Transverse colon (tissue), 4 donors: ENCODE data around the gene MYO18B. TPM values are rescaled to one million over a fixed set of nuclear protein-coding genes. Genes with fewer than 3 reads are reported as not detected.

ENCODE experiments used
- DNase-seq: peaks from one replicate; pipeline ENCODE4 v3.0.0-alpha.2; 2019
- H3K27ac ChIP-seq, 4 donors: fragments of 200-600 bp; sonication (generic); 2 replicates each; pipeline ENCODE4 v1.5.1; 2016 to 2018; ENCODE audit warnings: inconsistent platforms in 4 of 4
- H3K27me3 ChIP-seq: fragments of 200-600 bp; sonication (generic); 2 replicates; pipeline ENCODE4 v1.5.1; 2017; ENCODE audit warnings: inconsistent platforms
- H3K36me3 ChIP-seq, 4 donors: fragments of 200-600 bp; sonication (generic); 2 replicates each; pipeline ENCODE4 v1.5.1; 2017 to 2019; ENCODE audit warnings: inconsistent platforms in 4 of 4
- H3K4me1 ChIP-seq, 4 donors: fragments of 200-600 bp; sonication (generic); 2 replicates each; pipeline ENCODE4 v1.5.1; 2017 to 2020; ENCODE audit warnings: inconsistent platforms in 4 of 4
- H3K4me3 ChIP-seq, 4 donors: fragments of 200-600 bp; sonication (generic); 1 replicate in 1 of 4; 2 replicates in 3 of 4; pipeline versions ENCODE4 v1.5.1 to v1.6.1; 2017 to 2019; ENCODE audit warnings: inconsistent platforms in 4 of 4
- H3K9me3 ChIP-seq, 2 donors: fragments of 200-600 bp; sonication (generic); 2 replicates each; pipeline ENCODE4 v1.5.1; 2017 to 2019; ENCODE audit warnings: inconsistent platforms in 2 of 2
- CTCF ChIP-seq, 5 experiments: fragments of 200-600 bp in 3 of 5; fragments of 450-650 bp in 2 of 5; sonication (generic) in 3 of 5; IDR thresholded peaks; 1 replicate in 2 of 5; 2 replicates in 3 of 5; pipeline ENCODE4 v1.5.1; 2016 to 2017; ENCODE audit warnings: antibody characterized with exemption in 5 of 5, inconsistent platforms in 3 of 5, mild to moderate bottlenecking in 2 of 5, moderate library complexity in 1 of 5
- EP300 ChIP-seq: sonication (generic); formaldehyde crosslinking; IDR thresholded peaks from one replicate; pipeline ENCODE4 v1.6.1; 2017; ENCODE audit warnings: antibody characterized with exemption, low read depth
- POLR2A ChIP-seq: fragments of 450-650 bp; IDR thresholded peaks from one replicate; pipeline ENCODE4 v1.6.1; 2016; ENCODE audit warnings: antibody characterized with exemption, mild to moderate bottlenecking, moderate library complexity
- POLR2AphosphoS5 ChIP-seq, 3 donors: sonication (generic); formaldehyde crosslinking; IDR thresholded peaks; one replicate each; pipeline ENCODE4 v1.6.1; 2016; ENCODE audit warnings: antibody characterized with exemption in 3 of 3
- whole genome bisulfite sequencing, 2 donors: methylation state at CpG; one replicate each; pipeline ENCODE4 v1.1.5; 2018; ENCODE audit warnings: low coverage in 1 of 2; 5-methylcytosine and 5-hydroxymethylcytosine counted together
- in situ Hi-C, 4 donors: fragments of 200-750 bp; cut with MboI; loops; one replicate each; pipeline versions ENCODE4 v1.15.0 to v1.15.1; 2017; ENCODE audit warnings: low sequenced_read_pairs in 3 of 4, low pct_ligation_motif_present in 1 of 4, low pct_unique_long_range_greater_than_20kb in 1 of 4
- intact Hi-C: fragments of 100-400 bp; cut with DNase I; formaldehyde crosslinking; loops from one replicate; pipeline ENCODE4 v1.15.1; 2023; ENCODE audit warnings: low total_unique reads
- total RNA-seq, 4 donors: library from RNA; depleted of rRNA; stranded (reverse); fragments of >200 nt; gene quantifications; one replicate each; pipeline ENCODE4 v1.1.0, GENCODE V29; 2016

The MYO18B gene
- total RNA-seq, 4 donors from 2014 or later = 0.27 TPM; not detected in 3

GRCh38 chr22:25896098-25896497, 154.1 kb downstream of the MYO18B start:
- Histone ChIP-seq H3K4me1 (no peaks in the 10 kb centered on the region), H3K36me3 (no peaks in the 10 kb centered on the region), H3K4me3 (no peak overlapping the region), H3K27ac (no peak overlapping the region), H3K27me3 (peaks cover 6% of the 10 kb centered on the region), H3K9me3 (no peaks in the 10 kb centered on the region)
- in situ Hi-C loops (loop anchor here in 1 of 4 donors (25.0 kb wide), 1 partner anchor 441 kb away; no protein-coding TSS in a partner anchor), intact Hi-C loops (no loop called here)
- 62 to 81% methylated on average over 3 to 4 of the region's 4 CpGs for WGBS, 2 donors
- DNase-seq = no peak
- TF ChIP-seq CTCF (IDR thresholded peaks at IDR 0.05) = no peak
- no peak for TF ChIP-seq EP300
- no peak for TF ChIP-seq POLR2A
- no peak for TF ChIP-seq POLR2AphosphoS5 (IDR thresholded peaks at IDR 0.05)

GRCh38 chr22:25896592-25896991, 154.6 kb downstream of the MYO18B start:
- Histone ChIP-seq H3K4me1 (no peaks in the 10 kb centered on the region), H3K27me3 (peaks cover 6% of the 10 kb centered on the region), H3K27ac (no peak overlapping the region), H3K9me3 (no peaks in the 10 kb centered on the region), H3K4me3 (no peak overlapping the region), H3K36me3 (no peaks in the 10 kb centered on the region)
- TF ChIP-seq EP300 = no peak
- no peak for TF ChIP-seq CTCF (IDR thresholded peaks at IDR 0.05)
- no peak for TF ChIP-seq POLR2A
- no peak for TF ChIP-seq POLR2AphosphoS5 (IDR thresholded peaks at IDR 0.05)
- in situ Hi-C loops = loop anchor here in 1 of 4 donors (25.0 kb wide), 1 partner anchor 441 kb away; no protein-coding TSS in a partner anchor
- 75 to 78% methylated on average over 2 of the region's 2 CpGs for WGBS, 2 donors
- intact Hi-C loops = no loop called here
- DNase-seq = no peak

GRCh38 chr22:25898707-25899365, 156.8 kb downstream of the MYO18B start:
- 73 to 87% methylated on average over 3 to 11 of the region's 11 CpGs for WGBS, 2 donors
- in situ Hi-C loops = loop anchor here in 1 of 4 donors (25.0 kb wide), 1 partner anchor 438 kb away; no protein-coding TSS in a partner anchor
- intact Hi-C loops = no loop called here

GRCh38 chr22:25899566-25899965, 157.6 kb downstream of the MYO18B start:
- no peaks in the 10 kb centered on the region for H3K9me3 ChIP-seq
- no peaks in the 10 kb centered on the region for H3K4me1 ChIP-seq
- in situ Hi-C loops = loop anchor here in 1 of 4 donors (25.0 kb wide), 1 partner anchor 438 kb away; no protein-coding TSS in a partner anchor
- H3K36me3 ChIP-seq = no peaks in the 10 kb centered on the region
- TF ChIP-seq EP300 = no peak
- no peak for TF ChIP-seq CTCF (IDR thresholded peaks at IDR 0.05)
- no peak for TF ChIP-seq POLR2AphosphoS5 (IDR thresholded peaks at IDR 0.05)
- TF ChIP-seq POLR2A = no peak
- 75 to 88% methylated on average over 1 of the region's 1 CpG for WGBS, 2 donors
- H3K4me3 ChIP-seq = no peak overlapping the region
- H3K27ac ChIP-seq = no peak overlapping the region
- DNase-seq = no peak
- intact Hi-C loops = no loop called here
- peaks cover 5% of the 10 kb centered on the region for H3K27me3 ChIP-seq

More at GRCh38 chr22:25898707-25899365, 156.8 kb downstream of the MYO18B start:
- Histone ChIP-seq H3K36me3 (no peaks in the 10 kb centered on the region), H3K9me3 (no peaks in the 10 kb centered on the region), H3K4me1 (no peaks in the 10 kb centered on the region), H3K27me3 (peaks cover 5% of the 10 kb centered on the region), H3K27ac (no peak overlapping the region), H3K4me3 (no peak overlapping the region)
- TF ChIP-seq EP300 (no peak), POLR2AphosphoS5 (IDR thresholded peaks at IDR 0.05) (no peak), CTCF (IDR thresholded peaks at IDR 0.05) (no peak), POLR2A (no peak)
- DNase-seq = no peak
